Hepatocyte (in vitro differentiated cells): ENCODE measurements around the gene TH. TPM values are rescaled to one million over a fixed set of nuclear protein-coding genes. Genes with fewer than 3 reads are reported as not detected.

ENCODE experiments used
- DNase-seq: peaks from one replicate; pipeline ENCODE4 v3.0.0-alpha.2; 2016; ENCODE audit warnings: low spot score
- H2AFZ ChIP-seq: fragments of 200-600 bp; sonication (generic); 2 replicates; pipeline ENCODE4 v1.6.0; 2016; ENCODE audit warnings: antibody characterized with exemption, mild to moderate bottlenecking
- H3K27ac ChIP-seq: fragments of 200-600 bp; sonication (generic); 2 replicates; pipeline ENCODE4 v1.5.1; 2016; ENCODE audit warnings: mild to moderate bottlenecking
- H3K27me3 ChIP-seq: fragments of 200-600 bp; sonication (generic); 2 replicates; pipeline ENCODE4 v1.6.1; 2016
- H3K36me3 ChIP-seq: fragments of 200-600 bp; sonication (generic); replicated peaks from 2 replicates; pipeline ENCODE4 v1.5.1; 2016; ENCODE audit warnings: low read depth; ENCODE audit not compliant: insufficient read depth
- H3K4me1 ChIP-seq: fragments of 200-600 bp; sonication (generic); 2 replicates; pipeline ENCODE4 v1.5.1; 2016; ENCODE audit warnings: mild to moderate bottlenecking, moderate library complexity; ENCODE audit not compliant: insufficient read depth
- H3K4me2 ChIP-seq: fragments of 200-600 bp; sonication (generic); 2 replicates; pipeline ENCODE4 v1.6.0; 2016
- H3K4me3 ChIP-seq: fragments of 200-600 bp; sonication (generic); 2 replicates; pipeline ENCODE4 v1.5.1; 2016; ENCODE audit warnings: mild to moderate bottlenecking
- H3K79me2 ChIP-seq: fragments of 200-600 bp; sonication (generic); 2 replicates; pipeline ENCODE4 v1.6.0; 2017; ENCODE audit warnings: mild to moderate bottlenecking
- H3K9me2 ChIP-seq: fragments of 200-600 bp; sonication (generic); replicated peaks from 2 replicates; pipeline ENCODE4 v1.6.0; 2017; ENCODE audit warnings: mild to moderate bottlenecking; ENCODE audit not compliant: insufficient read depth
- H3K9me3 ChIP-seq: fragments of 200-600 bp; sonication (generic); 2 replicates; pipeline ENCODE4 v1.5.1; 2016; ENCODE audit warnings: low read depth, mild to moderate bottlenecking
- H4K20me1 ChIP-seq: fragments of 200-600 bp; sonication (generic); 2 replicates; pipeline ENCODE4 v1.6.0; 2016; ENCODE audit warnings: mild to moderate bottlenecking; ENCODE audit not compliant: insufficient read depth, poor library complexity, severe bottlenecking
- CTCF ChIP-seq: fragments of 200-600 bp; sonication (generic); IDR thresholded peaks from 2 replicates; pipeline ENCODE4 v1.5.1; 2016; ENCODE audit warnings: antibody characterized with exemption, mild to moderate bottlenecking; ENCODE audit not compliant: poor library complexity
- EZH2 ChIP-seq: fragments of 200-600 bp; sonication (generic); IDR thresholded peaks from 2 replicates; pipeline ENCODE4 v1.6.1; 2016; ENCODE audit warnings: antibody characterized with exemption, mild to moderate bottlenecking, borderline replicate concordance
- EZH2phosphoT487 ChIP-seq: fragments of 200-600 bp; sonication (generic); IDR thresholded peaks from one replicate; pipeline ENCODE4 v1.6.1; 2018; ENCODE audit warnings: antibody characterized with exemption, mild to moderate bottlenecking, low read depth, moderate library complexity; ENCODE audit not compliant: unreplicated experiment, severe bottlenecking
- WGBS: methylation state at CpG from one replicate; pipeline ENCODE4 v1.1.6; 2016; ENCODE audit warnings: low lambda C conversion rate; ENCODE audit errors: missing lambda C conversion rate; 5-methylcytosine and 5-hydroxymethylcytosine counted together
- polyA plus RNA-seq: library from polyadenylated mRNA; unstranded; fragments of >200 nt; fragmentation: Nextera tagmentation; extraction: Ambion mirVana; gene quantifications from 2 replicates; pipeline ENCODE4 v1.2.1, GENCODE V29; 2016
- total RNA-seq: library from RNA; depleted of rRNA; stranded (reverse); fragments of >200 nt; gene quantifications from 2 replicates; pipeline ENCODE4 v1.2.3, GENCODE V29; 2014

The TH gene
- total and polyA plus RNA-seq, 2 experiments from 2014 or later = 2.6 to 15.3 TPM

GRCh38 chr11:2169626-2170570 is 1.7 kb downstream of the TH start:
- DNase-seq = no peak
- Histone ChIP-seq H3K79me2 (no peaks in the 10 kb centered on the region), H4K20me1 (no peaks in the 10 kb centered on the region), H3K27ac (no peak overlapping the region), H3K36me3 (no peaks in the 10 kb centered on the region), H3K4me1 (peaks cover 5% of the 10 kb centered on the region), H3K9me3 (no peaks in the 10 kb centered on the region), H3K9me2 (no peaks in the 10 kb centered on the region), H3K27me3 (no peaks in the 10 kb centered on the region), H2AFZ (no peak overlapping the region), H3K4me3 (no peak overlapping the region), H3K4me2 (no peak overlapping the region)
- 91% methylated on average over 40 of the region's 45 CpGs for WGBS
- TF ChIP-seq EZH2phosphoT487 (no peak), CTCF (no peak), EZH2 (no peak)

GRCh38 chr11:2169005-2169378 is 2.6 kb downstream of the TH start:
- H4K20me1 ChIP-seq = no peaks in the 10 kb centered on the region
- 63% methylated on average over 10 of the region's 10 CpGs for WGBS
- H2AFZ ChIP-seq = no peak overlapping the region
- no peak overlapping the region for H3K4me2 ChIP-seq
- no peaks in the 10 kb centered on the region for H3K79me2 ChIP-seq
- no peak for DNase-seq
- TF ChIP-seq CTCF (no peak), EZH2phosphoT487 (no peak), EZH2 (no peak)
- H3K27ac ChIP-seq = no peak overlapping the region
- no peaks in the 10 kb centered on the region for H3K9me3 ChIP-seq
- no peaks in the 10 kb centered on the region for H3K36me3 ChIP-seq
- H3K9me2 ChIP-seq = no peaks in the 10 kb centered on the region
- H3K4me3 ChIP-seq = no peak overlapping the region
- H3K4me1 ChIP-seq = peaks cover 5% of the 10 kb centered on the region
- H3K27me3 ChIP-seq = no peaks in the 10 kb centered on the region

GRCh38 chr11:2168286-2169004 is 3.2 kb downstream of the TH start:
- Histone ChIP-seq H2AFZ (no peak overlapping the region), H3K4me2 (no peak overlapping the region), H3K9me3 (no peaks in the 10 kb centered on the region), H3K4me3 (no peak overlapping the region), H3K36me3 (no peaks in the 10 kb centered on the region), H3K79me2 (no peaks in the 10 kb centered on the region), H3K9me2 (no peaks in the 10 kb centered on the region), H4K20me1 (no peaks in the 10 kb centered on the region), H3K4me1 (peaks cover 5% of the 10 kb centered on the region), H3K27ac (no peak overlapping the region), H3K27me3 (no peaks in the 10 kb centered on the region)
- no peak for DNase-seq
- TF ChIP-seq CTCF (no peak), EZH2 (no peak), EZH2phosphoT487 (no peak)
- WGBS = 94% methylated on average over 31 of the region's 33 CpGs
